GM21619 (cell line): ENCODE measurements around the gene RIT2.

ENCODE experiments used
- ATAC-seq: cut with Tn5 transposase; IDR thresholded peaks from one replicate; pipeline ENCODE4 v1.9.1; 2021; ENCODE audit not compliant: unreplicated experiment

RIT2 gene

GRCh38 chr18:43092539-43092938, 22.9 kb downstream of the RIT2 start:
- ATAC-seq: no peak

GRCh38 chr18:43081396-43081795, 34.1 kb downstream of the RIT2 start:
- ATAC-seq: no peak

- no peak for ATAC-seq
These were observed 34.8 kb downstream of the RIT2 start for GRCh38 chr18:43080671-43081070.

GRCh38 chr18:43079422-43079821, 36.1 kb downstream of the RIT2 start:
- no peak for ATAC-seq

GRCh38 chr18:43078478-43079092, 36.9 kb downstream of the RIT2 start:
- no peak for ATAC-seq

- ATAC-seq: no peak
These were observed 37.8 kb downstream of the RIT2 start for GRCh38 chr18:43077510-43078308.

- ATAC-seq: no peak
These were observed 41.7 kb downstream of the RIT2 start for GRCh38 chr18:43073771-43074170.

- ATAC-seq: no peak
These were observed 46.7 kb downstream of the RIT2 start for GRCh38 chr18:43068781-43069180.

- no peak for ATAC-seq
These were observed 47.9 kb downstream of the RIT2 start for GRCh38 chr18:43067570-43067969.

- ATAC-seq: no peak
These were observed 53.7 kb downstream of the RIT2 start for GRCh38 chr18:43061816-43062215.

- ATAC-seq: no peak
These were observed 54.2 kb downstream of the RIT2 start for GRCh38 chr18:43061318-43061717.

GRCh38 chr18:43060020-43060419, 55.5 kb downstream of the RIT2 start:
- no peak for ATAC-seq

- no peak for ATAC-seq
These were observed 60.5 kb downstream of the RIT2 start for GRCh38 chr18:43054815-43055519.

- ATAC-seq: no peak
These were observed 66.5 kb downstream of the RIT2 start for GRCh38 chr18:43049021-43049420.

- no peak for ATAC-seq
These were observed 69.2 kb downstream of the RIT2 start for GRCh38 chr18:43046322-43046721.

- ATAC-seq: no peak
These were observed 71.9 kb downstream of the RIT2 start for GRCh38 chr18:43043626-43044025.

GRCh38 chr18:43040281-43040680, 75.2 kb downstream of the RIT2 start:
- no peak for ATAC-seq

- ATAC-seq: no peak
These were observed 80.6 kb downstream of the RIT2 start for GRCh38 chr18:43034683-43035500.

- no peak for ATAC-seq
These were observed 84.3 kb downstream of the RIT2 start for GRCh38 chr18:43031169-43031568.

- ATAC-seq: no peak
These were observed 86.1 kb downstream of the RIT2 start for GRCh38 chr18:43029414-43029813.

- no peak for ATAC-seq
These were observed 92.6 kb downstream of the RIT2 start for GRCh38 chr18:43022874-43023273.
